Subcutaneous adipose tissue (tissue), 4 donors: ENCODE results near the gene RPIA. TPM values are rescaled to one million over a fixed set of nuclear protein-coding genes. Genes with fewer than 3 reads are reported as not detected.

Experiments used
- total RNA-seq, 4 donors: library from RNA; depleted of rRNA; stranded (reverse); fragments of >200 nt; gene quantifications; one replicate each; pipeline ENCODE4 v1.1.0, GENCODE V29; 2016
- TF ChIP-seq, protein P1 (sequence below): fragments of 450-650 bp; IDR thresholded peaks from one replicate; pipeline ENCODE4 v1.5.1; 2016; ENCODE audit warnings: low read depth, mild to moderate bottlenecking, control low read depth, antibody characterized with exemption, moderate library complexity

RPIA gene
- total RNA-seq, 4 donors from 2014 or later = 10.2 to 13.9 (median 11.1) TPM

DNA sequence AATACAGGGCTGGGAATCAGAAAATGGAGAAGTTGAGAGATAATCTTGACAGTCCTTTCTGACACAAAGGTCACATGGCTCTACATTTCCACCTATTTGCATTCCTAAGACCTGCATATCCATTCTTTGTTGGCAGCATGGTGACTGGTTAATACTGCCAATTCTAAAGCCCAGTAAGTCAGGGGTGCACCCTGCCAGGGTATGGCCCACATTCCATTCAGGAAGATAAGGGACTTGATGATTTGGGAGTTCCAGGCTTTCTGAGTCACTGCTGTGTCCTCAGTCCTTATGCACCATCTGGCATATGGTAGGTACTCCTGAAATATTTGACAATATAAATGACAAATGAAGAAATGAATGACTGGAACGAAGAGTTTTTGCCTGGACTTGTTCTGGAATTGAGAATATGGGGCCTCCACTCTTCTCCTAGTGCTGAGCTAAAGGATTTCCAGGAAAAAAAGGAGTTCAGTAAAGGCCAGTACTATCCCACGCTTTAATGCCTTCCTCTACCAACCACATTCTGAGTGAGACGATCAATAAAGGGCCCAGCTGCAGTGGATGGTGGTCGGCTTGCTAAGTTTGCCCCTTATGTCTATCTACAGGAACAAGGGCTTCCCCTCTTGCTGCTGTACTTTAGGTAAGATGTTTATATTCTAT, 32.5 kb upstream of the RPIA start:
- TF ChIP-seq, protein P1, sequence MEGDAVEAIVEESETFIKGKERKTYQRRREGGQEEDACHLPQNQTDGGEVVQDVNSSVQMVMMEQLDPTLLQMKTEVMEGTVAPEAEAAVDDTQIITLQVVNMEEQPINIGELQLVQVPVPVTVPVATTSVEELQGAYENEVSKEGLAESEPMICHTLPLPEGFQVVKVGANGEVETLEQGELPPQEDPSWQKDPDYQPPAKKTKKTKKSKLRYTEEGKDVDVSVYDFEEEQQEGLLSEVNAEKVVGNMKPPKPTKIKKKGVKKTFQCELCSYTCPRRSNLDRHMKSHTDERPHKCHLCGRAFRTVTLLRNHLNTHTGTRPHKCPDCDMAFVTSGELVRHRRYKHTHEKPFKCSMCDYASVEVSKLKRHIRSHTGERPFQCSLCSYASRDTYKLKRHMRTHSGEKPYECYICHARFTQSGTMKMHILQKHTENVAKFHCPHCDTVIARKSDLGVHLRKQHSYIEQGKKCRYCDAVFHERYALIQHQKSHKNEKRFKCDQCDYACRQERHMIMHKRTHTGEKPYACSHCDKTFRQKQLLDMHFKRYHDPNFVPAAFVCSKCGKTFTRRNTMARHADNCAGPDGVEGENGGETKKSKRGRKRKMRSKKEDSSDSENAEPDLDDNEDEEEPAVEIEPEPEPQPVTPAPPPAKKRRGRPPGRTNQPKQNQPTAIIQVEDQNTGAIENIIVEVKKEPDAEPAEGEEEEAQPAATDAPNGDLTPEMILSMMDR = no peak

DNA sequence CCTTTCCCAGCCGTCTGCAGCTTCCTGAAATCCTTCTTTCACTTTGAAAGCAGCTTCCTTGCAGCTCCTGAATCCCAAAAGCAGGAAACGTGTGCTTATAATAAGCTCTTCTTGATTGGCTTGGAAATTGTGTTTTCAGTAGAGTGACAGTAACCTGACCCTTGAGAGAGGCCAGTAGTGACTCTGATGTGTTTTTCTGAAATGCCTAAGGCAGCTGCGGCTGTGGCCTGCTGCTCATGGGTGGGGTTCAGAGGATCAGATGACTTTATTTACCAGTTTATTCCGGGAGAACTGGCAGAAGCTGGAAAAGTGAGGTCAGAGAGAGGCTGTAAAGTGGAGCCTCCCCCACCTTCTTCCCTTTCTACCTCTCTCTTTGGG, 31.9 kb upstream of the RPIA start:
- TF ChIP-seq, protein P1 = no peak

DNA sequence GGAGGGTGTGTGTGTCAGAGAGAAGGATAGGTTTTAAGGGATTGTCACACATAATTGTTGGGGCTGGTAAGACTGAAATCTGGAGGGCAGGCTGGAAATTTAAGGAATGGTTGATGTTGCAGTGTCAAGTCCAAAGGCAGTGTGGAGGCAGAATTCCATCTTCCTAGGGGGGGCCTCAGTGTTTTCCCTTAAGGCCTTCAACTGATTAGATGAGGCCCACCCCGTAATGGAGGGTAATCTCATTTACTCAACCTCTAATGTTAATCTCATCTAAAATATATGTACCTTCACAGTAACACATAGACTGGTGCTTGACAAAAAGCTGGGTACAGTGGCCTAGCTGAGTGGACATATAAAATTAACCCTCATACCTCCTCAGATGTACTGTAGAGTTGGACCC, 30.9 kb upstream of the RPIA start:
- TF ChIP-seq, protein P1 = no peak

DNA sequence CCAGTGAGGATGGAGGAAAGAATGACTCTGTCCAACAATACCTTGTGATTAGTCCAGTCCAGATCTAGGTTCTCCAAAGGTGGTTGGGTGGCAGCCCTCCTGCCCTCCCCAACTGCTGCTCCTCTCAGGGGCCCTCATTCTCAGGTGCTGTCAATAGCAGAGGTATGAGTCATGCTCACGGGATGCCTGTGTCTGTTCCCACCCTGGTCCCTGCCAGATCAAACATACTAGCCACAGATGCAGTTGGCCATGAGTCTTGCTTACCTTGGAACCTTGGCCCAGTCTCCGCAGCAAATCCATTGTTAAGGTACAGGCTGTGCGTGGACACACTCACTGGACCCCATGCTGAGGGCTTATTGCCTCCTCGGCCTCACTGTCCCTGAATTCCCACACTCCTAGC, 24.9 kb upstream of the RPIA start:
- TF ChIP-seq, protein P1 = no peak

DNA sequence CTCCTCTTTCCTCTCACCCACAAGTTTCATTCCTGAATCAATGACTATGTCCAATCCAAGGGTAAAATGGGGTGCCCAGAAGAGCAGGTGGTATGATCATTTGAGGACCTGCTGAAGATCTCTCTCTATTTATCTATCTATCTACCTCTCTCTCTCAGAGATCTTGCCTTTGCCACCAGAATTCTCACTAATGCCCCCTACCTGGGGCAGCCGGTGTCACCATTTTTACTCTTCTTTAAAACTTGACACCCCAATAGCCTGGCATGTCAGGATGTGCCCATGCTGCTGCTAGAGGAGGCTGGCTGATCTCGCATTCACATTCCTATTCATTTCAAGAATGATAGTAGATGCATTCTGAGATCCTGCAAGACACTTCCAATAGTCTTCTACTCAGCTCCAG, 24.3 kb upstream of the RPIA start:
- TF ChIP-seq, protein P1 = no peak

DNA sequence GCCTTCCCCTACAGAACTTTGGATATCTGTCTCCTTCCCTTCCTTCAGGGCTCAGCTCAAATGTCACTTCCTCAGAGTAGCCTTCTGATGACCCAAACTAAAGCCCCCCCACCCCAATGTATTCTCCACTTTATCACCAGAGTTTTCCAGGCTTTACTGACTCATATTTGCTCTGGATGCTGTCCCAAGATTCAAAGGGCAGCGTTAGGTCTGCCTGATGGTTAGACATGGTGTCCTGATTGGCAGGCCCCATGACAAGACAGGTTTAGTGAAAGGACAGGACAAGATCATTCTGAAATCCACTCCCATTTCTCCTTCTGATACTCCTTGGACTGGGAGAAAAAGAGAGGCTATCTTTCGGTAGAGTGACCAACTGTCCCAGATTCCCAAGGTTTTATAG, 22.6 kb upstream of the RPIA start:
- TF ChIP-seq, protein P1 = no peak

DNA sequence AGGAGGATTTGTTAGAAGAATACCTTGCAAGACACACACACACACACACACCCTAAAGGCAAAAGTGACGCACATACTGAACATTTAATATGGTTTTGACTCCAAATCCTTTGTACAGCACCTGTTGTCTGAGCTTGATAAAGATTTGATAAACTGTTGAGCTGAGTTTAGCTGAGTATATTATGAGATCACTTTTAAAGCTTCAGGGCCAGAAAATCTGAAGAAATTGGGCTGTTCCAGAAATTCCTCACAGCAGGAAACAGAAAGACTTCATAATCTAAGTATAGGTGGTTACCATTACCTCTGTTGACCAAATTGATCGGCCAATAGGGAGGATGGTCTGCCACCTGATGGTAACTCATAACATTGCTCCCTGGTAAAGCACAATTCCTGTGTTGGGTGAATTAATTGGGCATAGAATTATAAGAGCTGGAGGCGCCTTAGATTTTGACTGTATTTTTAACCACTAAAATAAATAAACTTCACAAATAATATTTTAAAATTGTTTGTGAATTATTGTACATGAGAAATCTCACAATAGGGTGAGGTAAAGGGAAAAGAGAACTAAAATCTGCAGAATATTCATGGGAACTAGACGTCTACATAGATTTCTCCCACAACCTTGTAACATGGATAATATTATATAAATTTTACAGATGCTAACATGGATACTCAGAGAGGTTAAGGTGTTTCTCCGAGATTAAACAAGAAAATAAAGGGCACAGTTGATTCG, 21.8 kb upstream of the RPIA start:
- TF ChIP-seq, protein P1 = no peak
